GM12872 (cell line): Measurements from ENCODE around the gene SHC2.

Source experiments
- CTCF ChIP-seq: IDR thresholded peaks from 3 replicates; pipeline ENCODE4 v1.5.1; 2011; ENCODE audit warnings: low read depth, mild to moderate bottlenecking, low read length, moderate library complexity; ENCODE audit not compliant: insufficient read depth

Gene SHC2

GRCh38 chr19:443005-443404, 17.8 kb downstream of the SHC2 start:
- TF ChIP-seq CTCF = no peak

GRCh38 chr19:442085-442484, 18.7 kb downstream of the SHC2 start:
- TF ChIP-seq CTCF = no peak

GRCh38 chr19:441213-441836, 19.5 kb downstream of the SHC2 start:
- TF ChIP-seq CTCF = no peak

GRCh38 chr19:440391-441212, 20.2 kb downstream of the SHC2 start:
- TF ChIP-seq CTCF = no peak

GRCh38 chr19:439167-439900, 21.5 kb downstream of the SHC2 start:
- no peak for TF ChIP-seq CTCF

- TF ChIP-seq CTCF = no peak
Observed at GRCh38 chr19:438416-438958, 22.3 kb downstream of the SHC2 start.

GRCh38 chr19:437041-437440, 23.8 kb downstream of the SHC2 start:
- no peak for TF ChIP-seq CTCF
